GM12892 (cell line): Measurements from ENCODE around the gene NEUROG3.
"Not testable (repeated sequence)": the region's sequence is repeated elsewhere in the genome, so short reads cannot be mapped to it uniquely, and the experiment has no call there.

ENCODE experiments used
- DNase-seq: peaks from one replicate; pipeline ENCODE4 v3.0.0; 2011; ENCODE audit not compliant: insufficient read length
- FAIRE-seq: peaks from 2 replicates; lab custom pipeline; 2011; peaks lifted over from hg19 to GRCh38; lab: Jason Lieb, UNC
- POLR2A ChIP-seq: IDR thresholded peaks from 2 replicates; pipeline ENCODE4 v1.6.1; 2011; ENCODE audit warnings: low read depth, low read length, control low read depth
- POLR2AphosphoS5 ChIP-seq: IDR thresholded peaks from 2 replicates; pipeline ENCODE4 v1.6.1; 2011; ENCODE audit warnings: low read depth, low read length, control low read depth
- TAF1 ChIP-seq: IDR thresholded peaks from 2 replicates; pipeline ENCODE4 v1.6.1; 2011; ENCODE audit warnings: low read depth, mild to moderate bottlenecking, control low read depth, low read length, borderline replicate concordance

NEUROG3 gene

GRCh38 chr10:69537449-69537848 is 35.8 kb downstream of the NEUROG3 start:
- FAIRE-seq (no peak), DNase-seq (no peak)
- TF ChIP-seq POLR2AphosphoS5 (no peak), POLR2A (no peak), TAF1 (no peak)

DNA sequence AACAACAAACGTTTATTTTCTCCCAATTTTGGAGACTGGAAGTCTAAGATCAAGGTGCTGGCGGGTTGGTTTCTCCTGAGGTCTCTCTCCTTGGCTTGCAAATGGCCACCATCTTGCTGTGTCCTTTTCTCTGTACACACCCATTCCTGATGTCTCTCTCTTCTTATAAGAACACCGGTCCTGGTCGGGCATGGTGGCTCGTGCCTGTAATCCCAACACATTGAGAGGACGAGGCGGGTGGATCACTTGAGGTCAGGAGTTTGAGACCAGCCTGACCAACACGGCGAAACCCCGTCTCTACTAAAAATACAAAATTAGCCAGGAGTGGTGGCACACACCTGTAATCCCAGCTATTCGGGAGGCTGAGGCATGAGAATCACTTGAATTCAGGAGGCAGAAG is 36.7 kb downstream of the NEUROG3 start:
- not testable (repeated sequence) for FAIRE-seq, DNase-seq

DNA sequence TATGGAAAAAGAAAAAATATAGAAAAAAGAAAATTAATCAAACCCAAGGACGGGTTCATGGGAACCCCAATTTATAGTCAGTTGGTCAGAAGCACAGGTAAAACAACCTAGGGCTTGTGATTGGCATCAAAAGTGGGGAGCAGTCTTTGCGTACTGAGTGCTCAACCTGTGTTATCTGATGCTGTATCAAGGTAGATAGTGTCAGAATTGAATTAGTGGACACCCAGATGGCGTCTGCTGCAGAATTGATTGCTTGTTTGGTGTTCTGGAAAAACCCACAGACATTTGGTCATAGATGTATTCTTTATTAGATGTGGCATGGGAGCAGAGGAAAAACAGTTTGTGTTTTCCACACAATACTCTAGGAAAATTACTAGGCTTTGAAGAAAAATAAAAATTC is 39.6 kb downstream of the NEUROG3 start:
- DNase-seq, result no peak
- FAIRE-seq, result no peak
- TF ChIP-seq POLR2AphosphoS5, result no peak
- no peak for TF ChIP-seq POLR2A
- no peak for TF ChIP-seq TAF1

- DNase-seq (no peak), FAIRE-seq (no peak)
- no peak for TF ChIP-seq POLR2A
- TF ChIP-seq POLR2AphosphoS5, result no peak
- TF ChIP-seq TAF1, result no peak
Observed at GRCh38 chr10:69527961-69528360, 45.3 kb downstream of the NEUROG3 start.
